GM21381 (cell line): ENCODE data around the gene SYNE4.
"Not testable (repeated sequence)": the region's sequence is repeated elsewhere in the genome, so short reads cannot be mapped to it uniquely, and the experiment has no call there.

Source experiments
- ATAC-seq: cut with Tn5 transposase; IDR thresholded peaks from one replicate; pipeline ENCODE4 v1.9.1; 2021; ENCODE audit warnings: mild to moderate bottlenecking, moderate library complexity; ENCODE audit not compliant: unreplicated experiment

The SYNE4 gene

DNA sequence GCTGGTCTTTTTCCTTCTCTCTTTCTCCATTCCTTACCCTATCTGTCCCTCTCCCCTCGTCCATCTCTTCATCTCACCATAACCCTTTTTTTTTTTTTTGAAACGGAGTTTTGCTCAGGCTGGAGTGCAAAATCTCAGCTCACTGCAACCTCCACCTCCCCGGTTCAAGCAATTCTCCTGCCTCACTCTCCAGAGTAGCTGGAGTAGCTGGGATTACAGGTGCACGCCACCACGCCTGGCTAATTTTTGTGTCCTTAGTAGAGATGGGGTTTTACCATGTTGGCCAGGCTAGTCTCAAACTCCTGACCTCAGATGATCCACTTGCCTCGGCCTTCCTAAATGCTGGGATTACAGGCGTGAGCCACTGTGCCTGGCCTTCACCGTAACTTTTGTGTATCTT, 51.2 kb downstream of the SYNE4 start:
- not testable (repeated sequence) for ATAC-seq

- no peak for ATAC-seq
These were observed 52.6 kb downstream of the SYNE4 start for GRCh38 chr19:35955881-35956634.
